Measurements from ENCODE around the gene PIGS. TPM values are rescaled to one million over a fixed set of nuclear protein-coding genes. Genes with fewer than 3 reads are reported as not detected.

Gene PIGS
- total and polyA plus RNA-seq, 2 experiments from 2014 or later, result 72.7 to 76.0 TPM

DNA sequence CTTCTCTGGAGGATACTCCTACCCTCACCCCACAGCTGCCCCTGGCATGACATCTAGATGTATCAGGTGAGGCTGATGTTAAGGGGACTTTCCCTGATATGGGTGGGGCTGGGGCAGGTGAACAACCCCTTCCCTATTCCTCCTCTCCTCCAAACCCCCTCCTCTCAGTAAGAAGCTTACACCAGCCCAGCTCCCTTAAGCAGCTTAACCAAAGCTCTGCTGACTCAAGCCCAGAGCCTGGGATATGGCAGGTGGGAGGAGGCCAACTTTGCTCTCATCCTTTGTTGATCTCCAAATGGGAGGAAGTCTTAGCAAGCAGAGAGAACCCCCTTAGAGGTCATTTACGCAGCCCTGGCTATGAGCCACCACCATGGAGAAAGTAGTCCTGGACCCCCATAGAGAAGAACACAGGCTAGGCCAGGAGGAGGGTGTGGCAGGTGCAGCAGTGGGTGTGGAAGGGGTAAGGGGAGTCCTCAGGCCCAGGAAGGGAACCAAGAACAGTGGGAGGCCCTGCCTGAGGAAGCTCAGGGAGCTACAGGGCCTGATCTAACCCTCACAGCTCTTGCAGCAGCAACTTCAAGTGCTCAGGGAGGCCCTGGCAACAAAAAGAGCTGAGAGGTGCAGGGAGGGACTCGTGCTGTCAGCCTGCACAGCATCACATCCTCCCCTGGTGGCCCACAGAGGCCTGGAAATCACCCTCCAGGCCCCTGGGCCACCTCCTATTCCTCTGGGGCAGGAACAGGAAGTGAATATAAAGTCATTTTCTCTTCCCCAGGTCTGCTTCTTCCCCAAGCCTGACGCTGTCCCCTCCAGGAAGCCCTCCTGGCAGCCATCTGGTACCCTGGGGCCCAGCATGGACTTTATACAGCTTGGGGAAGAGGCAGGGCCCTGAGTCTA lies 21.8 kb downstream of the PIGS start:
- in situ Hi-C loops (cut with MboI), result no loop called here
- TF ChIP-seq EZH2 (IDR thresholded peaks at IDR 0.05; ENCODE audit: insufficient read depth, poor library complexity, severe bottlenecking) (no peak), EZH2phosphoT487 (IDR thresholded peaks at IDR 0.05; ENCODE audit: insufficient read depth, low read depth) (no peak)

DNA sequence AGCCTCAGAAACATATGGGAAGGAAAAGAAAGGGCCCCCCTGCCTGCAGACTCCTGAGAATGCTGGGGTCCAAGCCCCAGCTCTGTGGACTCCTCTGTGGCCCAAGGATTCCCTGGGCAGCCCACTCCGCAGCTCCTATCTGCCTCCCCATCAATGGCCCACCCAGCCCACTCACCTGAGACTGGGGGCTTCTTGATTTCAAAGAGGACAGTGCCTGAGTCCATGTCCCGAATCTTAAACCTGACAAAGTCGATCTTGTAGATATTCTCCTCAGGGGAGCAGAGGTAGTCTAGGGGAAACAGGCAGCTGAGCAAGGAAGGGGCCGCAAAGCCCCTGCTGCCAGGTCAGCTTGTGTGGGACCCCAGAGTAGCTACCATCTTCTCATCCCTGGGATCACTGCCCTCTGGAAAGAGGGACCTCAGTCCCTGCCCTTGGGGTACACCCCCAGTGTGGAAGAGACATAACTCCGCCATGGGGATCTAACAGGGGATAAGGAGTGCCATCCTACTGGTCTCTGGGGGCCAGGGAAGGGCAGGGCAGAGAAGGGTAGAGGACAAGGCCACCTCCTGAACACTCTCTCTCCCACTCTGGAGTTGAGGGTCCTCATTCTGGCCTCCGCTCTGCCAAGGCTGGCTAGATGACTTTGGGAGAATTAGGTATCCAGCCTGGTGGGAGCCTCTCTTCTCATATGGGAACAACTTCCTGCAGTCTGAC lies 22.8 kb downstream of the PIGS start:
- no peak overlapping the region for H3K27ac ChIP-seq
- no peaks in the 10 kb centered on the region for H4K20me1 ChIP-seq (ENCODE audit: insufficient read depth)
- H3K4me2 ChIP-seq (ENCODE audit: unreplicated experiment), result no peak overlapping the region
- H3F3A ChIP-seq (ENCODE audit: insufficient read depth), result no peaks in the 10 kb centered on the region
- H3K36me3 ChIP-seq (ENCODE audit: low read depth), result no peaks in the 10 kb centered on the region
- in situ Hi-C loops (cut with MboI), result no loop called here
- H3K4me3 ChIP-seq, result no peak overlapping the region
- no peak for DNase-seq
- H3K27me3 ChIP-seq (replicated peaks; ENCODE audit: insufficient read depth), result no peaks in the 10 kb centered on the region
- WGBS, 2 experiments (ENCODE audit: low coverage in 1 of 2, low lambda C conversion rate in 2 of 2, missing lambda C conversion rate in 2 of 2), result 74 to 80% methylated on average over 6 of the region's 6 CpGs
- H3K9me2 ChIP-seq (ENCODE audit: insufficient read depth), result no peaks in the 10 kb centered on the region
- no peak overlapping the region for H2AFZ ChIP-seq
- H3K79me2 ChIP-seq (ENCODE audit: insufficient read depth), result peaks cover 14% of the 10 kb centered on the region; the same call in 1 of the 2 replicates
- no peaks in the 10 kb centered on the region for H3K9me3 ChIP-seq (ENCODE audit: low read depth)
- TF ChIP-seq EZH2phosphoT487 (IDR thresholded peaks at IDR 0.05; ENCODE audit: insufficient read depth, low read depth) (no peak), EZH2 (IDR thresholded peaks at IDR 0.05; ENCODE audit: insufficient read depth, poor library complexity, severe bottlenecking) (no peak)
- no peak overlapping the region for H3K9ac ChIP-seq
- no peaks in the 10 kb centered on the region for H3K4me1 ChIP-seq (ENCODE audit: insufficient read depth)

More for the DNA sequence above, 21.8 kb downstream of the PIGS start:
- no peaks in the 10 kb centered on the region for H3K27me3 ChIP-seq (replicated peaks; ENCODE audit: insufficient read depth)
- no peaks in the 10 kb centered on the region for H3K9me3 ChIP-seq (ENCODE audit: low read depth)
- H3F3A ChIP-seq (ENCODE audit: insufficient read depth), result no peaks in the 10 kb centered on the region
- H3K9ac ChIP-seq, result no peak overlapping the region
- peaks cover 14% of the 10 kb centered on the region; the same call in 1 of the 2 replicates for H3K79me2 ChIP-seq (ENCODE audit: insufficient read depth)
- WGBS, 2 experiments (ENCODE audit: low coverage in 1 of 2, low lambda C conversion rate in 2 of 2, missing lambda C conversion rate in 2 of 2), result 75 to 81% methylated on average over 3 of the region's 3 CpGs
- no peak overlapping the region for H3K27ac ChIP-seq
- DNase-seq, result no peak
- no peaks in the 10 kb centered on the region for H4K20me1 ChIP-seq (ENCODE audit: insufficient read depth)
- H3K4me1 ChIP-seq (ENCODE audit: insufficient read depth), result no peaks in the 10 kb centered on the region
- H3K36me3 ChIP-seq (ENCODE audit: low read depth), result no peaks in the 10 kb centered on the region
- no peak overlapping the region for H3K4me2 ChIP-seq (ENCODE audit: unreplicated experiment)
- H3K4me3 ChIP-seq, result no peak overlapping the region
- no peak overlapping the region for H2AFZ ChIP-seq
- no peaks in the 10 kb centered on the region for H3K9me2 ChIP-seq (ENCODE audit: insufficient read depth)

GRCh38 chr17:28547623-28548416 lies 23.5 kb downstream of the PIGS start:
- peak; percentile 76 for DNase-seq
- in situ Hi-C loops (cut with MboI), result no loop called here
- H2AFZ ChIP-seq, result no peak overlapping the region

DNA sequence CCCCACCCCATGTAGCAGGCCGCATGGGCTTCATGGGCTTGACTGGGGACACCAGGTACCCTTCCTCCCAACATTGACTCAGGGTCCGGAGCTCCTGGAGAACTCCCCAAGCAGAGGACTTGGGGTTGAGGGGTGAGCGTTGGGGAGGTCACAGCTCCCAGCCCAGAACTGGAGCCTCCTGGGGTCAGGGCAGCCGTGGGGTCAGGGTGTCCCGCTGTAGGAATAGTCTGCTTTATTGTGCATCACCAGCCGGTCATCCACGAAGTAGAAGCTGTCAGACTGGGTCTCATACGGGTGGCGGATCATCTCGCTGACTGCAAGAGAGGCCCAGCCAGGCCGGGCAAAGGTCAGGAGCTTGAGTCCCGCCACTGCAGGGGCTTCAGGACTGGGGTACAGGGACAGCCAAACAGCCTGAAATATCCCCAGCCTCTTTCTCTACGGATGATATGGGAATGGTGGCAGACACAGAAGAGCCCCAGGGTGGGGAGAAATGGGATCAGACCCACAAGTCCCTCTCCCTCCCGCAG lies 24.2 kb downstream of the PIGS start:
- Histone ChIP-seq H3K9me2 (ENCODE audit: insufficient read depth) (no peaks in the 10 kb centered on the region), H3K79me2 (ENCODE audit: insufficient read depth) (peaks cover 14% of the 10 kb centered on the region; the same call in 1 of the 2 replicates), H3F3A (ENCODE audit: insufficient read depth) (no peaks in the 10 kb centered on the region), H3K27ac (no peak overlapping the region), H4K20me1 (ENCODE audit: insufficient read depth) (no peaks in the 10 kb centered on the region), H3K9ac (no peak overlapping the region), H3K4me1 (ENCODE audit: insufficient read depth) (no peaks in the 10 kb centered on the region), H3K27me3 (replicated peaks; ENCODE audit: insufficient read depth) (no peaks in the 10 kb centered on the region), H3K36me3 (ENCODE audit: low read depth) (no peaks in the 10 kb centered on the region), H2AFZ (no peak overlapping the region), H3K4me2 (ENCODE audit: unreplicated experiment) (no peak overlapping the region), H3K4me3 (no peak overlapping the region), H3K9me3 (ENCODE audit: low read depth) (no peaks in the 10 kb centered on the region)
- 89% methylated on average over 14 of the region's 14 CpGs for WGBS, 2 experiments (ENCODE audit: low coverage in 1 of 2, low lambda C conversion rate in 2 of 2, missing lambda C conversion rate in 2 of 2)
- in situ Hi-C loops (cut with MboI), result no loop called here
- DNase-seq, result no peak
- TF ChIP-seq EZH2 (IDR thresholded peaks at IDR 0.05; ENCODE audit: insufficient read depth, poor library complexity, severe bottlenecking), result no peak
- TF ChIP-seq EZH2phosphoT487 (IDR thresholded peaks at IDR 0.05; ENCODE audit: insufficient read depth, low read depth), result no peak

More at GRCh38 chr17:28547623-28548416, 23.5 kb downstream of the PIGS start:
- no peaks in the 10 kb centered on the region for H3K36me3 ChIP-seq (ENCODE audit: low read depth)
- H3K27ac ChIP-seq, result no peak overlapping the region
- H3K79me2 ChIP-seq (ENCODE audit: insufficient read depth), result peaks cover 14% of the 10 kb centered on the region; the same call in 1 of the 2 replicates
- H3K27me3 ChIP-seq (replicated peaks; ENCODE audit: insufficient read depth), result no peaks in the 10 kb centered on the region
- H3K9me3 ChIP-seq (ENCODE audit: low read depth), result no peaks in the 10 kb centered on the region
- H3K4me2 ChIP-seq (ENCODE audit: unreplicated experiment), result no peak overlapping the region
- H3F3A ChIP-seq (ENCODE audit: insufficient read depth), result no peaks in the 10 kb centered on the region
- no peak overlapping the region for H3K4me3 ChIP-seq
- H3K4me1 ChIP-seq (ENCODE audit: insufficient read depth), result no peaks in the 10 kb centered on the region
- WGBS, 2 experiments (ENCODE audit: low coverage in 1 of 2, low lambda C conversion rate in 2 of 2, missing lambda C conversion rate in 2 of 2), result 78 to 80% methylated on average over 26 of the region's 26 CpGs
- H3K9me2 ChIP-seq (ENCODE audit: insufficient read depth), result no peaks in the 10 kb centered on the region
- H3K9ac ChIP-seq, result no peak overlapping the region
- no peak for TF ChIP-seq EZH2phosphoT487 (IDR thresholded peaks at IDR 0.05; ENCODE audit: insufficient read depth, low read depth)
- no peak for TF ChIP-seq EZH2 (IDR thresholded peaks at IDR 0.05; ENCODE audit: insufficient read depth, poor library complexity, severe bottlenecking)
- H4K20me1 ChIP-seq (ENCODE audit: insufficient read depth), result no peaks in the 10 kb centered on the region
